ENCODE results near the gene HOXC13. TPM values are rescaled to one million over a fixed set of nuclear protein-coding genes. Genes with fewer than 3 reads are reported as not detected.

Gene HOXC13
- total RNA-seq, 1 donor from 2014 or later = not detected

GRCh38 chr12:53976823-53977595 lies 38.4 kb downstream of the HOXC13 start:
- Mint-ChIP-seq H3K27ac (ENCODE audit: unreplicated experiment) (no peak overlapping the region), H3K4me1 (ENCODE audit: low read depth) (peaks cover 16% of the 10 kb centered on the region), H3K36me3 (ENCODE audit: low read depth) (peaks cover 5% of the 10 kb centered on the region), H3K4me3 (ENCODE audit: unreplicated experiment) (no peak overlapping the region), H3K9me3 (ENCODE audit: low read depth) (no peaks in the 10 kb centered on the region), H3K27me3 (ENCODE audit: low read depth) (peaks cover 83% of the 10 kb centered on the region)
- TF ChIP-seq CTCF (IDR thresholded peaks at IDR 0.05) = no peak
- DNase-seq (ENCODE audit: low spot score) = no peak

- Mint-ChIP-seq H3K9me3 (ENCODE audit: low read depth) (no peaks in the 10 kb centered on the region), H3K27me3 (ENCODE audit: low read depth) (peaks cover 83% of the 10 kb centered on the region), H3K4me1 (ENCODE audit: low read depth) (peaks cover 16% of the 10 kb centered on the region), H3K27ac (ENCODE audit: unreplicated experiment) (no peak overlapping the region), H3K36me3 (ENCODE audit: low read depth) (peaks cover 5% of the 10 kb centered on the region), H3K4me3 (ENCODE audit: unreplicated experiment) (no peak overlapping the region)
- no peak for DNase-seq (ENCODE audit: low spot score)
- no peak for TF ChIP-seq CTCF (IDR thresholded peaks at IDR 0.05)
These were observed 39.2 kb downstream of the HOXC13 start for GRCh38 chr12:53977596-53978445.

DNA sequence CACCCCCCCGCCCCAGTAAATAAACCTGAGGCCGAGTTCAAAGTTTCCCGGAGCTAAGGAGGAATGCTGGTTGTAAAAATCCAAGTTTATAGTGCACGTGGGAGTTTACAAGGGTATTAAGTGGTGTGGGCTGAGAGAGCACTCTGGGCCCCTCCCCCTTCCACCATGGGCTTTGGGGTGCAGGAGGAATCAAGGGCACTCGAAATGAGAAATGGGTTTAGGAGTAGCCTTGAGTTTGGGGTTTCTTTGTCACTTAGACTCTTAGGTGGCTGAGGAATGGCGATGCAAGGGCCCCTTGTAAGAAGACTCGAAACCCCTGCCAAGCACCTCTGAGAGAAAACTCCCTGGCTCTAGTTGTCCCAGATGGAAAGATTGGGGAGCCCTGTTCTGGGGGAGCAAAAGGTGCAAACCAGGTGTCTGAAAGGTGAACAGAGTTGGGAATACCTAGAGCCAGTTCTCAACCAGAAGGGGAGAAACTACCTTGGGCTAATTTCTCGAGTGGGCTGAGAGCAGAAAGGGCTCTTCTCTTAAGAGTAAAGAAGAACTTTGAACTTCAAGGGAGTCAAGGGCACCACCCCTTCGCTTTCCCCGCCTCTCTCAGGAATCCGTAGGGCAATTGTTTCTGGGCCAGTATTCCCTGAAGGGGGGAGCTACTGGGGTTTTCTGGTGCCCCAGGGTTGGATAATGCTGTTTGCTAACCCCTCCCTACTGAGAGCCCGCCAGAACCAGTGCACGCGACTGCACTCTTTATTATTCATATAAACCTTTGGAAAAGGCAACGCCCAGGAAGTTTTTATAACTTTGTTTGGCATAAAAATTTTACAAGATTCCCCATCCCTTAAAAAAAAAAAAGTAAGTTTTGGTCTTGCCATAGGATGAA lies 40.1 kb downstream of the HOXC13 start:
- DNase-seq (ENCODE audit: low spot score) = no peak
- Mint-ChIP-seq H3K4me1 (ENCODE audit: low read depth) (peaks cover 12% of the 10 kb centered on the region), H3K4me3 (ENCODE audit: unreplicated experiment) (no peak overlapping the region), H3K27ac (ENCODE audit: unreplicated experiment) (no peak overlapping the region), H3K9me3 (ENCODE audit: low read depth) (no peaks in the 10 kb centered on the region), H3K36me3 (ENCODE audit: low read depth) (peaks cover 3% of the 10 kb centered on the region), H3K27me3 (ENCODE audit: low read depth) (peaks cover 86% of the 10 kb centered on the region)
- no peak for TF ChIP-seq CTCF (IDR thresholded peaks at IDR 0.05)

DNA sequence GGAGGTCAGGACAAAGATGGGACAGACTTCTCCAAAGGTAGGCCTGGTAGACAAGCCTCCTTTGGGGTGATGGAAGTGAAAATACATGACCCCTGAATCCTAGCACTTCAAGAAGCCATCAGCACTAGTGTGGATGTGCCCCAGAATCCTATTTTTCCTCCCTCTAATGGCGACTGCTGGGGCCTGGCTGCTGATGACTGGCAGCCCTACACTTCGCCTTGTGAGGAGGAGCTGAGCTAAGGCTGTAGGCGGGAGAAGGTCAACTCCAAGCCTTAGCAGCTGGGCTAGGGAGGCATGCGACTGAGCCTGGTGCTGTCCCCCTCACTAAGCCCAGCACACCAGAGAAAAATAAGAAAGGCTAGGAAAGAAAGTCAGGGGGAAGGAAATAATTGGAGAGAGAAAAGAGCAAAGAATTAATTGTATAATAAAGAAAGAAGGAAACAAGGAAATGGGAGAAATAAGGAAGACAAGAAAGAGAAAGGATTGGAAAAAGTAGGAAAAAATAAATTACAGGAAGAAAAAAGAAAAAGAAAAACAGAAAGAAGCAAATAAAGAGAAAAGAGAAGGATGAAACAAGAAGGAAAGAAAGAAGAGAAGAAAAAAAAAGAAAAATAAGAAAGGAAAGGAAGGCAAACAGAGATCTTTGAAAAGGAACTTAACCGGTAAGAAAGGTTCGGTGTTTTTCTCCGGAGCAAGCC lies 41.6 kb downstream of the HOXC13 start:
- Mint-ChIP-seq H3K4me1 (ENCODE audit: low read depth) (peaks cover 6% of the 10 kb centered on the region), H3K36me3 (ENCODE audit: low read depth) (peaks cover 3% of the 10 kb centered on the region), H3K9me3 (ENCODE audit: low read depth) (no peaks in the 10 kb centered on the region), H3K27me3 (ENCODE audit: low read depth) (peaks cover 89% of the 10 kb centered on the region), H3K27ac (ENCODE audit: unreplicated experiment) (no peak overlapping the region), H3K4me3 (ENCODE audit: unreplicated experiment) (no peak overlapping the region)
- no peak for DNase-seq (ENCODE audit: low spot score)
- TF ChIP-seq CTCF (IDR thresholded peaks at IDR 0.05) = no peak

All from chondrocyte (in vitro differentiated cells).